ENCODE data around the gene MYL2. TPM values are rescaled to one million over a fixed set of nuclear protein-coding genes. Genes with fewer than 3 reads are reported as not detected.
A peak's percentile ranks its signal among the peaks of the same experiment; 100 is the strongest.

MYL2 gene
- total RNA-seq, 4 donors from 2014 or later, result not detected

DNA sequence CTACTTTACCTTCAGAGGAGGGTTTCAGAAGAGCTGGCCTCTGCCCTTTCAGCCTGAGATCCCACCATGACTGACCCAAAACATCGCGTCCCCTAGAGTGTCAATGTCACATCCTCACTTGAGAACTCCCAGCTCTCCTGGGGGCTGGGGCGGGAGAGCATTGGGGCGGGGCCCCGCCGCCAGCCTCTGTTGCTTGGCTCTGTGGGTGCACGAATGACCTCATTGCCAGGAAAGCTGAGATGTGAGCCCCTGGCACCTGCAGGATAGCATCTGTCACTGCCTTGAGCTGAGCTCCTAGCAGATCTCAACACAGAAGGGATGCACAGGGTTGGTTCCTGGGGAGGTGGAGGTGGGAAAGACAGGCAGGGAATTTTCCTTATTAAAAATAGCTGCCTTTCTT lies 20.6 kb upstream of the MYL2 start:
- Histone ChIP-seq H3K27me3 (no peaks in the 10 kb centered on the region), H3K9me3 (no peaks in the 10 kb centered on the region), H3K4me3 (replicated peaks in 1 of 3) (no peak overlapping the region), H3K4me1 (peaks cover 0 to 5% of the 10 kb centered on the region in 2 donors), H3K36me3 (no peaks in the 10 kb centered on the region), H3K27ac (no peak overlapping the region)
- no peak for TF ChIP-seq POLR2A (IDR thresholded peaks at IDR 0.05)
- TF ChIP-seq, protein P1, sequence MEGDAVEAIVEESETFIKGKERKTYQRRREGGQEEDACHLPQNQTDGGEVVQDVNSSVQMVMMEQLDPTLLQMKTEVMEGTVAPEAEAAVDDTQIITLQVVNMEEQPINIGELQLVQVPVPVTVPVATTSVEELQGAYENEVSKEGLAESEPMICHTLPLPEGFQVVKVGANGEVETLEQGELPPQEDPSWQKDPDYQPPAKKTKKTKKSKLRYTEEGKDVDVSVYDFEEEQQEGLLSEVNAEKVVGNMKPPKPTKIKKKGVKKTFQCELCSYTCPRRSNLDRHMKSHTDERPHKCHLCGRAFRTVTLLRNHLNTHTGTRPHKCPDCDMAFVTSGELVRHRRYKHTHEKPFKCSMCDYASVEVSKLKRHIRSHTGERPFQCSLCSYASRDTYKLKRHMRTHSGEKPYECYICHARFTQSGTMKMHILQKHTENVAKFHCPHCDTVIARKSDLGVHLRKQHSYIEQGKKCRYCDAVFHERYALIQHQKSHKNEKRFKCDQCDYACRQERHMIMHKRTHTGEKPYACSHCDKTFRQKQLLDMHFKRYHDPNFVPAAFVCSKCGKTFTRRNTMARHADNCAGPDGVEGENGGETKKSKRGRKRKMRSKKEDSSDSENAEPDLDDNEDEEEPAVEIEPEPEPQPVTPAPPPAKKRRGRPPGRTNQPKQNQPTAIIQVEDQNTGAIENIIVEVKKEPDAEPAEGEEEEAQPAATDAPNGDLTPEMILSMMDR (IDR thresholded peaks at IDR 0.05), result no peak
- intact Hi-C loops (cut with DNase I), result no loop called here
- DNase-seq, result no peak
- 74 to 80% methylated on average over 4 to 7 of the region's 7 CpGs for WGBS, 2 donors

DNA sequence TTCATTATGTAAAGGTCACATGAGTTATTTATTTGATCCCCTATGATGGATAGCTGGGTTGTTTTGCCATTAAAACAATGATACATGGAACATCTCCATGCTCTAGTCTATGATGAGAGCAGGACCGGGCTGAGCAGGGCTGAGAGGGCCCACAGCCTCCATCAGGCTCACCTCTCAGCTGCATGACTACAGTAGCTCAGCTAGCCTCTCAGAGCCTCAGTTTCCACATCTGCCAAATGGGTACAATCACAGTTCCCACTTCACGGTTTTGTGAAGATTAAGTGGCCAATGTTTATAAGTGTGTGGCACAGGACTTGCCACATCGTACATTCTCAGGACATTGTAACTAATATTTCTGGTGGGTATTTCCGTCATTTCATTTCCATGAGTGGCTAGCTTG lies 19.9 kb upstream of the MYL2 start:
- intact Hi-C loops (cut with DNase I), result no loop called here
- no peaks in the 10 kb centered on the region for H3K27me3 ChIP-seq
- 90 to 97% methylated on average over 4 of the region's 4 CpGs for WGBS, 2 donors
- TF ChIP-seq, protein P1 (IDR thresholded peaks at IDR 0.05), result no peak
- no peak for TF ChIP-seq POLR2A (IDR thresholded peaks at IDR 0.05)
- DNase-seq, result no peak
- no peaks in the 10 kb centered on the region for H3K9me3 ChIP-seq
- H3K4me1 ChIP-seq, result peaks cover 0 to 5% of the 10 kb centered on the region in 2 donors
- H3K27ac ChIP-seq, result no peak overlapping the region
- no peaks in the 10 kb centered on the region for H3K36me3 ChIP-seq
- H3K4me3 ChIP-seq (replicated peaks in 1 of 3), result no peak overlapping the region

DNA sequence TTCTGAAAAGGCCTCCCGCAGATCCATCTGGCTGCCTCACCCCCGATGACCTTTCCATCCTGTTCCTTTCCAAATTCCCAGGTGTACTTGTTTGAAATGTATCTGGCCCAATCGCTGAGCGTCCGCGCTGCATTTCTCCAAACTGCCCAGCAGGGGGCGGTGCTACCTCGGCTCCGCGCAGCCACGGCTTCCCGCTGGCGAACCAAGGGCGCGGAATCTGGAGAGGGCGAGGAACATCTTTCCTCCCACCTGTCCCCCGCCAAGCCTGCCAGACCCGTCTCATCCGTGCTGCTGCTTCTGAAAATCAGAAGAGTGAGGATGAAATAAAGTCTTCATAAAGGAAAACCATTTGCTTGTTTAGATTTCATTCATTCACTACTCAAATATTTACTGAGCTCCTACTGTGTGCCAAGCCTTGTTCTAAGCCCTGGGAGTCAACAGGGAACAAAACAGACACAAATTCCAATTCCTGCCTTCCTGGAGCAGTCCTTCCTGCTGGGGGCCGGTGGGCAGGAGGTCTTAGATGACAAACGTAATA lies 16.8 kb upstream of the MYL2 start:
- no peak overlapping the region for H3K4me3 ChIP-seq (replicated peaks in 1 of 3)
- no peaks in the 10 kb centered on the region for H3K27me3 ChIP-seq
- H3K27ac ChIP-seq, result no peak overlapping the region
- peak; percentile 24 to 54 for DNase-seq
- no peaks in the 10 kb centered on the region for H3K36me3 ChIP-seq
- H3K9me3 ChIP-seq, result no peaks in the 10 kb centered on the region
- WGBS, 2 donors, result 5 to 7% methylated on average over 21 of the region's 21 CpGs
- TF ChIP-seq, protein P1 (IDR thresholded peaks at IDR 0.05), result peak; percentile 69 to 93 (median 78)
- TF ChIP-seq POLR2A (IDR thresholded peaks at IDR 0.05), result no peak
- intact Hi-C loops (cut with DNase I), result loop anchor here (10.0 kb wide), 1 partner anchor 378 kb away; no protein-coding TSS in a partner anchor
- H3K4me1 ChIP-seq, result peaks cover 0 to 5% of the 10 kb centered on the region in 2 donors

DNA sequence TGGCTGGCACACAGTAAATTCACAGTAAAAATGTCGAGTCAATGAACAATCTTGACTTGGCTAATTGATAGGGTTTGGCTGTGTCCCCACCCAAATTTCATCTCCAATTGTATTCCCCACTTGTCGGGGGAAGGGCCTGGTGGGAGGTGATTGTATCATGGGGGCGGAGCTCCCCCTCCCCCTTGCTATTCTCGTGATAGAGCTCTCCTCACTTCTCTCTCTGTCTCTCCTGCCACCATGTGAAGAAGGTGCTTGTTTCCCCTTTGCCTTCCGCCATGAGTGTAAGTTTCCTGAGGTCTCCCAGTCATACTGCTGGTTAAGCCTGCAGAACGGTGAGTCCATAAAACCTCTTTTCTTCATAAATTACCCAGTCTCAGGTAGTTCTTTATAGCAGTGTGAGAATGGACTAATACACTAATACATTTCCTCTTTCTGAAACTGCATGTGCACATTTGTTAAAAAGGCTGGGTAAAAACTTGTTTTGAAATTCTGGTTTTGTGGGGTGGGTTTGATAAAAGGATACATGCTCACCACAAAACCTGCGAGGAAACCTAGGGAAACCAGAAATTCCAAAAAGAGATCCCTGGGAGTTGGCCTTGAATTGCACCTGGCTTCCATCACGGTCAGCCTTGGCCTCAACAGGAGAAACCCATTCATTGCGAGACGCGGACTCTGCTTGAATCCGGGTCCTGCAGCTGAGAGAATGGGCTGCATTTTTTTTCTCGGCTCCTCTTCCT lies 16.2 kb upstream of the MYL2 start:
- Histone ChIP-seq H3K4me1 (peaks cover 0 to 5% of the 10 kb centered on the region in 2 donors), H3K36me3 (no peaks in the 10 kb centered on the region), H3K4me3 (replicated peaks in 1 of 3) (no peak overlapping the region), H3K27ac (no peak overlapping the region), H3K9me3 (no peaks in the 10 kb centered on the region), H3K27me3 (no peaks in the 10 kb centered on the region)
- 40 to 41% methylated on average over 13 of the region's 13 CpGs for WGBS, 2 donors
- intact Hi-C loops (cut with DNase I), result loop anchor here (10.0 kb wide), 1 partner anchor 378 kb away; no protein-coding TSS in a partner anchor
- no peak for TF ChIP-seq POLR2A (IDR thresholded peaks at IDR 0.05)
- TF ChIP-seq, protein P1 (IDR thresholded peaks at IDR 0.05), result no peak
- no peak for DNase-seq

DNA sequence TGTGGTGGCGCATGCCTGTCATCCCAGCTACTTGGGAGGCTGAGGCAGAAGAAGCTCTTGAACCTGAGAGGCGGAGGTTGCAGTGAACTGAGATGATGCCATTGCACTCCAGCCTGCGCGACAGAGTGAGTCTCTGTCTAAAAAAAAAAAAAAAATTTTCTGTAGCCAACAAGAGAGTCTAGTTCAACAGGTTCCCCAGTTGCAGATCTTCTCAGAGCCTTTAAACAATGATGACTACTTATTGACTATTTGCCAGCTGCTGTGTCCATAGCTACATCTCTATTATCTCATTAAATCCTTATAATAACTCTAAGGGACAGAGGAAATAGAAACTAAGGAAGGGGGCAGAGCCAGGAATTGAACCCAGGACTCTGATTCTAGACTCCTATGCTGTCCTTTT lies 15.2 kb upstream of the MYL2 start:
- no peaks in the 10 kb centered on the region for H3K9me3 ChIP-seq
- DNase-seq, result no peak
- H3K4me3 ChIP-seq (replicated peaks in 1 of 3), result no peak overlapping the region
- WGBS, 2 donors, result 93 to 99% methylated on average over 4 of the region's 4 CpGs
- H3K27ac ChIP-seq, result no peak overlapping the region
- intact Hi-C loops (cut with DNase I), result loop anchor here (10.0 kb wide), 1 partner anchor 379 kb away; no protein-coding TSS in a partner anchor
- H3K4me1 ChIP-seq, result peaks cover 0 to 5% of the 10 kb centered on the region in 2 donors
- no peak for TF ChIP-seq POLR2A (IDR thresholded peaks at IDR 0.05)
- TF ChIP-seq, protein P1 (IDR thresholded peaks at IDR 0.05), result no peak
- no peaks in the 10 kb centered on the region for H3K36me3 ChIP-seq
- H3K27me3 ChIP-seq, result no peaks in the 10 kb centered on the region

Data from thyroid gland (tissue), 4 donors.